Smooth muscle cell (in vitro differentiated cells): ENCODE data around the gene PCDH9. TPM values are rescaled to one million over a fixed set of nuclear protein-coding genes. Genes with fewer than 3 reads are reported as not detected.

Experiments used
- DNase-seq: peaks from one replicate; lab custom pipeline; 2025; ENCODE audit not compliant: unreplicated experiment; lab: John Stamatoyannopoulos, UW
- H2AFZ ChIP-seq: fragments of 200-600 bp; sonication (generic); 2 replicates; pipeline ENCODE4 v1.6.0; 2016; ENCODE audit warnings: antibody characterized with exemption, low read depth, mild to moderate bottlenecking
- H3F3A ChIP-seq: fragments of 200-600 bp; sonication (generic); 2 replicates; pipeline ENCODE4 v1.6.0; 2017; ENCODE audit warnings: antibody characterized with exemption, low read depth
- H3K27ac ChIP-seq: fragments of 200-600 bp; sonication (generic); 2 replicates; pipeline ENCODE4 v1.5.1; 2016; ENCODE audit warnings: low read depth, mild to moderate bottlenecking
- H3K27me3 ChIP-seq: fragments of 200-600 bp; sonication (generic); 2 replicates; pipeline ENCODE4 v1.6.1; 2016; ENCODE audit warnings: low read depth, mild to moderate bottlenecking
- H3K36me3 ChIP-seq: fragments of 200-600 bp; sonication (generic); 2 replicates; pipeline ENCODE4 v1.5.1; 2016; ENCODE audit warnings: low read depth
- H3K4me1 ChIP-seq: fragments of 200-600 bp; sonication (generic); 2 replicates; pipeline ENCODE4 v1.5.1; 2016; ENCODE audit warnings: low read depth
- H3K4me2 ChIP-seq: fragments of 200-600 bp; sonication (generic); 2 replicates; pipeline ENCODE4 v1.6.0; 2016; ENCODE audit warnings: mild to moderate bottlenecking
- H3K4me3 ChIP-seq: fragments of 200-600 bp; sonication (generic); 2 replicates; pipeline ENCODE4 v1.5.1; 2016; ENCODE audit warnings: mild to moderate bottlenecking
- H3K79me2 ChIP-seq: fragments of 200-600 bp; sonication (generic); 2 replicates; pipeline ENCODE4 v1.6.0; 2016; ENCODE audit warnings: low read depth, mild to moderate bottlenecking
- H3K9ac ChIP-seq: fragments of 200-600 bp; sonication (generic); 2 replicates; pipeline ENCODE4 v1.6.0; 2016; ENCODE audit warnings: low read depth
- H3K9me3 ChIP-seq: fragments of 200-600 bp; sonication (generic); replicated peaks from 2 replicates; pipeline ENCODE4 v1.5.1; 2016; ENCODE audit warnings: low read depth
- H4K20me1 ChIP-seq: fragments of 200-600 bp; sonication (generic); 2 replicates; pipeline ENCODE4 v1.6.0; 2016; ENCODE audit warnings: low read depth
- WGBS: methylation state at CpG from one replicate; pipeline ENCODE4 v1.1.7; 2016; ENCODE audit warnings: low lambda C conversion rate; 5-methylcytosine and 5-hydroxymethylcytosine counted together
- polyA plus RNA-seq: library from polyadenylated mRNA; unstranded; fragments of >200 nt; fragmentation: Nextera tagmentation; extraction: Ambion mirVana; gene quantifications from 2 replicates; pipeline ENCODE4 v1.2.1, GENCODE V29; 2016
- total RNA-seq: library from RNA; depleted of rRNA; stranded (reverse); fragments of >200 nt; gene quantifications from 2 replicates; pipeline ENCODE4 v1.2.3, GENCODE V29; 2014
- TF ChIP-seq, protein P1 (sequence below): fragments of 200-600 bp; sonication (generic); IDR thresholded peaks from 2 replicates; pipeline ENCODE4 v1.5.1; 2017; ENCODE audit warnings: borderline replicate concordance, mild to moderate bottlenecking, antibody characterized with exemption; ENCODE audit not compliant: insufficient read depth, poor library complexity, severe bottlenecking

The PCDH9 gene
- total and polyA plus RNA-seq, 2 experiments from 2014 or later = 0.65 to 1.9 TPM

DNA sequence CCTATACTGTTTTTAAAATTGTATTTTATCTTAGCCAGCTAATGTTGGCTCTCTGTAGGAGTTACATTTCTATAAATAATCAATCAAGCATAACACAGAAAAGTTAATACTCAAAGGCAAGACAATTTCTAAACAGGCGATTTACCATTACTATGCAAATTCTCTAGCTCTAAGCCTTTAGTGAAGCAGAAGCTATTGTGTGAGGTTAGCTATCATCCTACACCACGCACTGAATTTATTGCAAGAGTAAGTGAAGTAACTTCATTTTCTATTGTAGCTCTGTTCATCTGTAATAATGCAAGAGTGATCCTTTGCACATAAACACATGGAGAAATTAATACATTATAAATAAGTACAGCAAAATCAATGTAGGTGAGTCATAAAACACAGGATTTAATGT, 439.3 kb downstream of the PCDH9 start:
- 84% methylated on average over 2 of the region's 2 CpGs for whole genome bisulfite sequencing

DNA sequence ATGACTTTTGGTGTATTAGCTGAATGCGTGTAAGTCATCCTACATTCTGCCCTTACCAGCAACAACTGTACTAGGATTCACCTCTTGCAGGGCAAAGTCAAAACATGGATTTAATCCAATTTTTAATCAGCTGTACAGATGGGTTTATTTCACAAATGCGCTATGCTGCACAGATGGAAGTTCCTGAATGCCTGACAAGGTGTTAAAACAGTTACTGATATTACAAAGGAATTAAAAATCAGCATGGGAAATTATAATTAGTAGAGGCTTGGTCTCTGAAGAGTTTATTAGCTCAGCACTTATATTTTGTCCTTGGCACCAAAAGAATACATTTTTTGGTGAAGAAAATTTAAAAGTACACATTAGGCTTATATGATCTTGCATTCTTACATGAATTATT, 448.9 kb downstream of the PCDH9 start:
- TF ChIP-seq, protein P1, sequence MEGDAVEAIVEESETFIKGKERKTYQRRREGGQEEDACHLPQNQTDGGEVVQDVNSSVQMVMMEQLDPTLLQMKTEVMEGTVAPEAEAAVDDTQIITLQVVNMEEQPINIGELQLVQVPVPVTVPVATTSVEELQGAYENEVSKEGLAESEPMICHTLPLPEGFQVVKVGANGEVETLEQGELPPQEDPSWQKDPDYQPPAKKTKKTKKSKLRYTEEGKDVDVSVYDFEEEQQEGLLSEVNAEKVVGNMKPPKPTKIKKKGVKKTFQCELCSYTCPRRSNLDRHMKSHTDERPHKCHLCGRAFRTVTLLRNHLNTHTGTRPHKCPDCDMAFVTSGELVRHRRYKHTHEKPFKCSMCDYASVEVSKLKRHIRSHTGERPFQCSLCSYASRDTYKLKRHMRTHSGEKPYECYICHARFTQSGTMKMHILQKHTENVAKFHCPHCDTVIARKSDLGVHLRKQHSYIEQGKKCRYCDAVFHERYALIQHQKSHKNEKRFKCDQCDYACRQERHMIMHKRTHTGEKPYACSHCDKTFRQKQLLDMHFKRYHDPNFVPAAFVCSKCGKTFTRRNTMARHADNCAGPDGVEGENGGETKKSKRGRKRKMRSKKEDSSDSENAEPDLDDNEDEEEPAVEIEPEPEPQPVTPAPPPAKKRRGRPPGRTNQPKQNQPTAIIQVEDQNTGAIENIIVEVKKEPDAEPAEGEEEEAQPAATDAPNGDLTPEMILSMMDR = no peak
- Histone ChIP-seq H4K20me1 (no peaks in the 10 kb centered on the region), H3K9ac (no peak overlapping the region), H3K9me3 (no peaks in the 10 kb centered on the region), H3K4me2 (no peak overlapping the region), H3K36me3 (no peaks in the 10 kb centered on the region), H3K79me2 (no peaks in the 10 kb centered on the region), H3K4me1 (no peaks in the 10 kb centered on the region), H3K27ac (no peak overlapping the region), H3K27me3 (no peaks in the 10 kb centered on the region), H3F3A (no peaks in the 10 kb centered on the region), H2AFZ (no peak overlapping the region), H3K4me3 (no peak overlapping the region)
- DNase-seq = no peak
- 94% methylated on average over 2 of the region's 2 CpGs for WGBS

More for the DNA sequence above, 439.3 kb downstream of the PCDH9 start:
- H3K4me3 ChIP-seq = no peak overlapping the region
- no peaks in the 10 kb centered on the region for H4K20me1 ChIP-seq
- no peaks in the 10 kb centered on the region for H3K27me3 ChIP-seq
- no peak overlapping the region for H3K4me2 ChIP-seq
- H3F3A ChIP-seq = no peaks in the 10 kb centered on the region
- TF ChIP-seq, protein P1 = no peak
- no peak overlapping the region for H2AFZ ChIP-seq
- no peak overlapping the region for H3K9ac ChIP-seq
- no peak overlapping the region for H3K27ac ChIP-seq
- no peaks in the 10 kb centered on the region for H3K4me1 ChIP-seq
- no peaks in the 10 kb centered on the region for H3K9me3 ChIP-seq
- no peaks in the 10 kb centered on the region for H3K79me2 ChIP-seq
- H3K36me3 ChIP-seq = no peaks in the 10 kb centered on the region
- no peak for DNase-seq

DNA sequence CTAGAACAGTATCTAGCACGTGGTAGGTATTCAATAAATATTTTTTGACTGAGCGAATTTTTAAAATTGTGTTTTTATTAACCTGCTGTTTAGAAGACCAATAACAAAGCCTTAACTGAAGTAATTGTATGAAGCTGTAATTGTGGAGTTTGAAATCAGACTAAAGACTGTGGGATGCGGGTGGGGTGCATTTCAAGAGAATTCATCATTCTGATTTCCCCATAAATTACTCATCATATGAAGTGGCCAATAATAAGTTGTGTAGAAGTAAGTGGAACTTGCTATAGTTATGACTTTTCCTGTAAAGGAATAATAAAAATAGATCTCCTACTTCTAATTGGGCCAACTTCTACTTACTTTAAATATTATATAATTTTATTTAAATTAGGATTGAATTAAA, 449.3 kb downstream of the PCDH9 start:
- Histone ChIP-seq H4K20me1 (no peaks in the 10 kb centered on the region), H3K9me3 (no peaks in the 10 kb centered on the region), H2AFZ (no peak overlapping the region), H3K9ac (no peak overlapping the region), H3K4me3 (no peak overlapping the region), H3K27ac (no peak overlapping the region), H3K4me1 (no peaks in the 10 kb centered on the region), H3K4me2 (no peak overlapping the region), H3K27me3 (no peaks in the 10 kb centered on the region), H3F3A (no peaks in the 10 kb centered on the region), H3K36me3 (no peaks in the 10 kb centered on the region), H3K79me2 (no peaks in the 10 kb centered on the region)
- WGBS = 73% methylated on average over 3 of the region's 3 CpGs
- TF ChIP-seq, protein P1 = no peak
- no peak for DNase-seq

DNA sequence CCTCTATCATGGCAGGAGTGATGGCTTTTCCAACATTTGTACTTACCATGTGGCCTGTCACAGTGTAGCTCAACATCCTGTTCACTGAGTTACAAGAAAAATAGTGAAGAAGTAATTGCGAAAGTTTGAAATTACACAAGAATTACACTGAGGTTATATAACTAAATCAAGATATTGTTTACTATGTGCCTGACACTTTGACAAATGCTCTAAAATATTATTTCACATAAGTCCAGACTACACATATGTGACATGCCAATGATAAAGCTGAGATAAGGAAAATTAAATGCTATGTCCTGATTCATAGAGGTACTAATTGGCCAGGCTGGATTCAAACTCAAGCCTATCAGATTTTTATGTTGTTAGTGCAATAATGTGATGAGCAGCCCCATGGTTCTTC, 451.7 kb downstream of the PCDH9 start:
- 93% methylated on average over 1 of the region's 1 CpG for WGBS
- Histone ChIP-seq H3K9ac (no peak overlapping the region), H3K4me3 (no peak overlapping the region), H2AFZ (no peak overlapping the region), H3K4me1 (no peaks in the 10 kb centered on the region), H3F3A (no peaks in the 10 kb centered on the region), H3K27ac (no peak overlapping the region), H3K4me2 (no peak overlapping the region), H3K27me3 (no peaks in the 10 kb centered on the region), H4K20me1 (no peaks in the 10 kb centered on the region), H3K9me3 (no peaks in the 10 kb centered on the region), H3K36me3 (no peaks in the 10 kb centered on the region), H3K79me2 (no peaks in the 10 kb centered on the region)
- TF ChIP-seq, protein P1 = no peak
- DNase-seq = no peak
